Epithelial cell of esophagus (primary cell): ENCODE measurements around the gene SP3.
A peak's percentile ranks its signal among the peaks of the same experiment; 100 is the strongest.

ENCODE experiments used
- DNase-seq: peaks from one replicate; pipeline ENCODE4 v3.0.0; 2010; ENCODE audit warnings: low read depth
- H3K4me3 ChIP-seq: 2 replicates; pipeline ENCODE4 v1.5.1; 2011; ENCODE audit warnings: mild to moderate bottlenecking, low read length, control low read depth
- TF ChIP-seq, protein P1 (sequence below): IDR thresholded peaks from 2 replicates; pipeline ENCODE4 v1.5.1; 2011; ENCODE audit warnings: low read depth, mild to moderate bottlenecking, low read length, control low read depth, inconsistent platforms; ENCODE audit not compliant: insufficient read depth; ENCODE audit errors: missing control alignments

SP3 gene

DNA sequence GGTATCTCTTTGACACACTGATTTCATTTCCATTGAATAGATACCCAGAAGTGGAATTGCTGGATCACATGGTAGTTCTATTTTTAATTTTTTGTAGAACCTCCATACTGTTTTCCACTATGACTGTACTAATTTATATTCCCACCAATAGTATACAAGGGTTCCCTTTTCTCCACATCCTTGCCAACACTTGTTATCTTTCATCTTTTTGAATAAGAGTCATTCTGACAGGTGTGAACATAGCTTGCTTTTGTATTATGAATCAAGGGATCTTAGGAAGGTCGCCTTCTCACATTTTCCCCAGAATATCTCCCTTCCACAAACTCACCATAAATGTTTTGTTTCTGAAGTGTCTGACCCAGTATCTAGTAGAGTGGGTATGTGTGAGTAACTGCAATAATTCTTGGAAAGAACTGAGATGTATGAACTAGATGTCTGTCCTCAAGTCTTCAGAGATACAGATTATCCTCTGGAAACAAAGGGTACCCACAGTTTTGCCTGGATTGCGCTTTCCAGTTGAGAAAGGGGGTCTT lies 17.1 kb upstream of the SP3 start:
- no peak for DNase-seq
- TF ChIP-seq, protein P1, sequence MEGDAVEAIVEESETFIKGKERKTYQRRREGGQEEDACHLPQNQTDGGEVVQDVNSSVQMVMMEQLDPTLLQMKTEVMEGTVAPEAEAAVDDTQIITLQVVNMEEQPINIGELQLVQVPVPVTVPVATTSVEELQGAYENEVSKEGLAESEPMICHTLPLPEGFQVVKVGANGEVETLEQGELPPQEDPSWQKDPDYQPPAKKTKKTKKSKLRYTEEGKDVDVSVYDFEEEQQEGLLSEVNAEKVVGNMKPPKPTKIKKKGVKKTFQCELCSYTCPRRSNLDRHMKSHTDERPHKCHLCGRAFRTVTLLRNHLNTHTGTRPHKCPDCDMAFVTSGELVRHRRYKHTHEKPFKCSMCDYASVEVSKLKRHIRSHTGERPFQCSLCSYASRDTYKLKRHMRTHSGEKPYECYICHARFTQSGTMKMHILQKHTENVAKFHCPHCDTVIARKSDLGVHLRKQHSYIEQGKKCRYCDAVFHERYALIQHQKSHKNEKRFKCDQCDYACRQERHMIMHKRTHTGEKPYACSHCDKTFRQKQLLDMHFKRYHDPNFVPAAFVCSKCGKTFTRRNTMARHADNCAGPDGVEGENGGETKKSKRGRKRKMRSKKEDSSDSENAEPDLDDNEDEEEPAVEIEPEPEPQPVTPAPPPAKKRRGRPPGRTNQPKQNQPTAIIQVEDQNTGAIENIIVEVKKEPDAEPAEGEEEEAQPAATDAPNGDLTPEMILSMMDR = no peak
- no peak overlapping the region for H3K4me3 ChIP-seq

DNA sequence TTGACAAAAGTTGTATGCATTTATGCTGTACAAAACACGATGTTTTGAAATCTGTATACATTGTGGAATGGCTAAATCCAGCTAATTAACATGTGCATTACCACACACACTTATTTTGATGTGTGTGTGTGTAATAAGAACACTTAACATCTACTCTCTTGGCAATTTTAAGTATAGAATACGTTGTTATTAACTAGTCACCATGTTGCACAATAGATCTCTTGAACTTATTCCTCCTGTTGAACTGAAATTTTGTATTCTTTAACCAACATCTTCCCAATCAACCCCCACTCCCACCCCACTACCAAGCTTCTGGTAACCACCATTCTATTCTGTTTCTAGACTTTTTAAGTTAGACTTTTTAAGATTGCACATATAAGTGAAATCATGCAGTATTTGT lies 16.3 kb upstream of the SP3 start:
- TF ChIP-seq, protein P1 = no peak

DNA sequence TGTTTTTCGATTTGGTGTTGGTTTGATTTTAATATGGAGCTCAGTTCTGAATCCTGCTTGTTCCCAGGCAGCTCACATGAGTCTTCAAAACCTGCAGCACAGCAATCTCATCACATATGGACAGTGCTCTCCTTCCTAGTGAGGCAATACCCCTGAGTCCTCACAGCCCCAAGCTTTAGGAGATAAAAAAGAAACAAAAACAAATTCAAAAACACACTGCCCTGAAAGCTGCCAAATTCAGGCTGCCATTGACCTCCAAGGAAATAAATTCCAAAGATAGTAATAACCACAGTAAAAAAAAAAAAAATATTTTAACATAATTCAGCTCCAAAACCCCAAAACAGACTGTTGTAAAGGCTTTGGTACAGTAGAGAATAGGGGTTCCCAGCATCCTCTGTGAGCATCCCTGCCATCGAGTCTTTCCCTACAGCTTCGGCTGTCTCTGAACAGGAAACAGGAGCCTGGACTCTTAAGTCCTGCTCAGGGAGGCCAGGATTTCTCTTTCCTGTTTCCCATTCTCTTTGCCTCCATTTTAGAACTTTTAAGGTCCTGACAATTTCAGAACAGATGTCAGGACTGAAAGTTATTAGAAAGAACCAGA lies 14.7 kb upstream of the SP3 start:
- TF ChIP-seq, protein P1 = no peak
- no peak overlapping the region for H3K4me3 ChIP-seq
- DNase-seq = no peak

More for the DNA sequence above, 16.3 kb upstream of the SP3 start:
- H3K4me3 ChIP-seq = no peak overlapping the region
- no peak for DNase-seq

DNA sequence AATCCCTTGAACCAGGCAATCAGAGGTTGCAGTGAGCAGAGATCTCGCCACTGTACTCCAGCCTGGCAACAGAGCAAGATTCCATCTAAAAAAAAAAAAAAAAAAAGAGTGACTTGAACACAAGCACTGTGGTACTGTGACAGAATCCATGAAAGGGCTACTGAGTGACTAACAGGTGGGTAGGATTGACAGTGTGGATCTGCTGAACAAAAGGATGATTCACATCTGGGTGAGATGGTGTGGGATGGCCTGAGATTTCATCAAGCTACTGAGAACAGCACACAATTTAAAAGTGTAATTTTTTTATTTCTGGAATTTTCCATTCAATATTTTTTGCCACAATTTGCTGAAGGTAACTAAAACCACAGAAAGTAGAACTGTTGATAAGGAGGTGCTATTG lies 13.3 kb upstream of the SP3 start:
- TF ChIP-seq, protein P1 = no peak

DNA sequence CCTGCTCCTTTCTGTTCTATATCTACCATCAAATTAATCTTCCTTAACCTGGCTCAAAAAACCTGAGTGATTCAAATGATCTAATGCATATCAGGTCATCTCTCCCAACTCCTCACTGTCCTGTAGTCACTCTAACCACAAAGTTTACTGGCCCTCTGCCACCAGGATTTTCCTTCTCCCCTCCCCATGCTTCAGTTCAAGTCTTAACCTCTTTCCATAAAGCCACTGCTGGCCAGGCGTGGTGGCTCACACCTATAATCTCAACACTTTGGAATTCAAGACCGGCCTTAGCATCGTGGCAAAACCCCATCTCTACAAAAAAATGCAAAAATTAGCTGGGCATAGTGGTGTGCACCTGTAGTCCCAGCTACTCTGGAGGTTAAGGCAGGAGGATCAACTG lies 7.5 kb upstream of the SP3 start:
- no peak overlapping the region for H3K4me3 ChIP-seq
- peak; percentile 63 for DNase-seq
- TF ChIP-seq, protein P1 = no peak

More for the DNA sequence above, 13.3 kb upstream of the SP3 start:
- DNase-seq = peak; percentile 89
- no peak overlapping the region for H3K4me3 ChIP-seq

DNA sequence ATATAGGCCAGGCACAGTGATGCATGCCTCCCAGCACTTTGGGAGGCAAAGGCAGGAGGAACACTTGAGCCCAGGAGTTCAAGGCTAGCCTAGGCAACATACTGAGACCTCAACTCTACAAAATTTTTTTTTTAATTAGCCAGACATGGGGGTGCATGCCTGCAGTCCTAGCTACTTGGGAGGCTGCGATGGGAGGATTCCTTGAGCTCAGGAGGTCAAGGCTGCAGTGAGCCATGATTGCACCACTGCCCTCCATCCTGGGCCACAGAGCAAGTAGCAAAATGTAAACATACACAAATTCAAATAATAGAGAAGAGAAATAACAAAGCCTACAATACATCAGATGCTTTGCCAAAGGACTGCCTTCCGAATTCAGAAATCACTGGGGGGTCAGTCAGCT lies 7.0 kb upstream of the SP3 start:
- TF ChIP-seq, protein P1 = no peak
- DNase-seq = no peak

DNA sequence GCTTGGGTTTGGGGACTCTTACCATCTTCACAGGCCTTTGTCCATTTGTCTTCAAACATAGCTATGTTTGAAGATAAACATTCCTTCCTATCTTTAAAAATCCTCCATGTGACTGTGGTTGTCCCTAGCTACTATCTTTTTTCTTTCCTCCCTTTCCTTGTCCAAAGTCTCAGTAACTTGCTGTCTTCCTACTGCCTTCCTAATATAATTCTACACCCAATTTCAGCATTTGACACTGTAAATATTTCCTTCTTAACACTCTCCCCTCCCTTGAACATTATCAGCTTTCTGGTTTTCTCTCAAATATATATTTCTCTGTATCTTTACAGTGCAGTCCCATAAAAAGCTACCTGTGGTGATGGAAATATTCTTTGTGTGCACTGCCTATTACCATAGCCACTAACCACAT lies 5.3 kb upstream of the SP3 start:
- DNase-seq = no peak
- TF ChIP-seq, protein P1 = no peak
- H3K4me3 ChIP-seq = no peak overlapping the region

More for the DNA sequence above, 7.0 kb upstream of the SP3 start:
- H3K4me3 ChIP-seq = no peak overlapping the region
